HG03432 (cell line): ENCODE measurements around the gene ELMO1.

Experiments used
- ATAC-seq: cut with Tn5 transposase; IDR thresholded peaks from one replicate; pipeline ENCODE4 v1.9.1; 2021; ENCODE audit warnings: mild to moderate bottlenecking, moderate library complexity; ENCODE audit not compliant: unreplicated experiment

The ELMO1 gene

GRCh38 chr7:37475646-37476045 lies 27.0 kb upstream of the ELMO1 start:
- ATAC-seq, result no peak

GRCh38 chr7:37471619-37472018 lies 23.0 kb upstream of the ELMO1 start:
- no peak for ATAC-seq

- ATAC-seq, result peak; percentile 70
Measured at GRCh38 chr7:37467002-37467401, 18.3 kb upstream of the ELMO1 start.

GRCh38 chr7:37462138-37462537 lies 13.5 kb upstream of the ELMO1 start:
- ATAC-seq, result no peak

- ATAC-seq, result no peak
Measured at GRCh38 chr7:37455081-37455480, 6.4 kb upstream of the ELMO1 start.

GRCh38 chr7:37452346-37452745 lies 3.7 kb upstream of the ELMO1 start:
- no peak for ATAC-seq

GRCh38 chr7:37450035-37450434 lies 1.4 kb upstream of the ELMO1 start:
- no peak for ATAC-seq

GRCh38 chr7:37449621-37450020 lies 957 bp upstream of the ELMO1 start:
- no peak for ATAC-seq

GRCh38 chr7:37448011-37448635 lies 541 bp downstream of the ELMO1 start:
- peak; percentile 31 for ATAC-seq

GRCh38 chr7:37446371-37446770 lies 2.3 kb downstream of the ELMO1 start:
- no peak for ATAC-seq

GRCh38 chr7:37445790-37446189 lies 2.9 kb downstream of the ELMO1 start:
- no peak for ATAC-seq

- no peak for ATAC-seq
Measured at GRCh38 chr7:37445064-37445723, 3.5 kb downstream of the ELMO1 start.

- no peak for ATAC-seq
Measured at GRCh38 chr7:37443627-37444026, 5.0 kb downstream of the ELMO1 start.

GRCh38 chr7:37442268-37442667 lies 6.4 kb downstream of the ELMO1 start:
- no peak for ATAC-seq

GRCh38 chr7:37441816-37442215 lies 6.8 kb downstream of the ELMO1 start:
- ATAC-seq, result no peak

GRCh38 chr7:37441386-37441760 lies 7.3 kb downstream of the ELMO1 start:
- ATAC-seq, result no peak

- ATAC-seq, result no peak
Measured at GRCh38 chr7:37440738-37441385, 7.8 kb downstream of the ELMO1 start.

- ATAC-seq, result no peak
Measured at GRCh38 chr7:37439653-37440026, 9.0 kb downstream of the ELMO1 start.

- no peak for ATAC-seq
Measured at GRCh38 chr7:37438906-37439652, 9.6 kb downstream of the ELMO1 start.

- no peak for ATAC-seq
Measured at GRCh38 chr7:37435156-37435855, 13.4 kb downstream of the ELMO1 start.

- no peak for ATAC-seq
Measured at GRCh38 chr7:37434529-37434928, 14.1 kb downstream of the ELMO1 start.
